HCT116 (cell line): Measurements from ENCODE around the gene VMAC. TPM values are rescaled to one million over a fixed set of nuclear protein-coding genes. Genes with fewer than 3 reads are reported as not detected.
"Not testable (repeated sequence)": the region's sequence is repeated elsewhere in the genome, so short reads cannot be mapped to it uniquely, and the experiment has no call there.

Experiments used
- ATAC-seq: fragments of 200-7000 bp; cut with Tn5 transposase; 2 replicates; pipeline ENCODE4 v1.9.1; 2020; ENCODE audit warnings: mild to moderate bottlenecking, moderate library complexity
- Bru-seq: library from RNA; stranded (reverse); fragments of 400-500 nt; gene quantifications from one replicate; lab custom pipeline; 2021; lab: Mats Ljungman, UMichigan
- BruChase-seq, 2 experiments: library from RNA; stranded (reverse); fragments of 400-500 nt; gene quantifications; one replicate each; lab custom pipeline; 2021; lab: Mats Ljungman, UMichigan
- BruUV-seq: library from RNA; stranded (reverse); fragments of 400-500 nt; replicated peaks from 2 replicates; lab custom pipeline; 2021; lab: Mats Ljungman, UMichigan
- CTCF ChIA-PET: fragments of 300-600 bp; sonication (Branson Sonifier 250); formaldehyde crosslinking; loops from one replicate; lab custom pipeline; 2021; ENCODE audit warnings: antibody characterized with exemption; lab: Charles Lee
- POLR2A ChIA-PET: fragments of 300-600, 350-600 bp; sonication (Branson Sonifier 250); formaldehyde crosslinking; loops from one replicate; lab custom pipeline; 2021; ENCODE audit warnings: antibody characterized with exemption; lab: Charles Lee
- RAD21 ChIA-PET, 2 experiments: fragments of 300-600 bp; sonication (Branson Sonifier 250); formaldehyde crosslinking; loops; one replicate each; lab custom pipeline; 2023; ENCODE audit warnings: low total read pairs in 2 of 2; ENCODE audit not compliant: uncharacterized antibody in 2 of 2, unreplicated experiment in 2 of 2, low non-redundant PET in 1 of 2; lab: Charles Lee
- DNase-seq: peaks from one replicate; pipeline ENCODE4 v3.0.0-alpha.2; 2010; ENCODE audit warnings: low read depth, low spot score
- H2AFZ ChIP-seq: fragments of 200-600 bp; shearing (Covaris generic), sonication (generic); 2 replicates; pipeline ENCODE4 v1.6.1; 2017; ENCODE audit warnings: low read depth, mixed run types, mixed read lengths, antibody characterized with exemption, low read length; ENCODE audit not compliant: poor library complexity, severe bottlenecking
- H3K27ac ChIP-seq: 2 replicates; pipeline ENCODE4 v1.5.1; 2012; ENCODE audit warnings: low read depth, low read length
- H3K27me3 ChIP-seq: fragments of 200-600 bp; sonication (generic); 2 replicates; pipeline ENCODE4 v1.6.1; 2016; ENCODE audit warnings: mixed run types, low read length, mixed read lengths; ENCODE audit not compliant: insufficient read depth
- H3K36me3 ChIP-seq, 2 experiments: fragments of 200-500 bp in 1 of 2; fragments of 200-600 bp in 1 of 2; sonication (Bioruptor generic) in 1 of 2; sonication (generic) in 1 of 2; 2 replicates each; pipeline versions ENCODE4 v1.5.1 to v1.6.1; 2014 to 2016; ENCODE audit warnings: low read length in 2 of 2, inconsistent platforms in 1 of 2, mixed read lengths in 1 of 2, mixed run types in 1 of 2; ENCODE audit not compliant: insufficient read depth in 2 of 2, control insufficient read depth in 1 of 2
- H3K4me1 ChIP-seq, 2 experiments: fragments of 200-600 bp in 1 of 2; sonication (generic) in 1 of 2; 2 replicates each; pipeline versions ENCODE4 v1.5.1 to v1.6.1; 2012 to 2017; ENCODE audit warnings: low read length in 2 of 2, inconsistent platforms in 1 of 2, mild to moderate bottlenecking in 1 of 2, mixed read lengths in 1 of 2, mixed run types in 1 of 2, moderate library complexity in 1 of 2; ENCODE audit not compliant: insufficient read depth in 2 of 2, control insufficient read depth in 1 of 2
- H3K4me2 ChIP-seq: fragments of 200-600 bp; sonication (generic); 2 replicates; pipeline ENCODE4 v1.6.1; 2017; ENCODE audit warnings: mixed run types, low read length, mixed read lengths
- H3K4me3 ChIP-seq, 2 experiments: fragments of 200-600 bp in 1 of 2; sonication (generic) in 1 of 2; replicated peaks in 1 of 2; 2 replicates each; pipeline ENCODE4 v1.5.1; 2011 to 2016; ENCODE audit warnings: low read length in 2 of 2, control low read depth in 1 of 2, low read depth in 1 of 2, mild to moderate bottlenecking in 1 of 2, mixed read lengths in 1 of 2, mixed run types in 1 of 2
- H3K79me2 ChIP-seq: fragments of 200-600 bp; sonication (generic); 2 replicates; pipeline ENCODE4 v1.6.1; 2017; ENCODE audit warnings: mild to moderate bottlenecking, mixed run types, low read length, moderate library complexity, mixed read lengths; ENCODE audit not compliant: insufficient read depth
- H3K9ac ChIP-seq: fragments of 200-600 bp; sonication (generic); 2 replicates; pipeline ENCODE4 v1.6.1; 2016; ENCODE audit warnings: low read length, mixed read lengths
- H3K9me2 ChIP-seq: fragments of 200-600 bp; sonication (generic), shearing (Covaris generic); 2 replicates; pipeline ENCODE4 v1.6.1; 2017; ENCODE audit warnings: mixed run types, mild to moderate bottlenecking, moderate library complexity; ENCODE audit not compliant: insufficient read depth
- H3K9me3 ChIP-seq, 2 experiments: fragments of 200-500 bp in 1 of 2; fragments of 200-600 bp in 1 of 2; sonication (Bioruptor generic) in 1 of 2; sonication (generic) in 1 of 2; 2 replicates each; pipeline ENCODE4 v1.6.1; 2014 to 2017; ENCODE audit warnings: low read length in 2 of 2, mixed read lengths in 2 of 2, inconsistent platforms in 1 of 2, low read depth in 1 of 2, mild to moderate bottlenecking in 1 of 2, mixed run types in 1 of 2, moderate library complexity in 1 of 2; ENCODE audit not compliant: control insufficient read depth in 1 of 2, insufficient read depth in 1 of 2
- H4K20me1 ChIP-seq: fragments of 200-600 bp; sonication (generic), shearing (Covaris generic); 2 replicates; pipeline ENCODE4 v1.6.1; 2017; ENCODE audit warnings: mixed run types, mild to moderate bottlenecking, moderate library complexity; ENCODE audit not compliant: insufficient read depth
- EZH2 ChIP-seq: fragments of 200-600 bp; sonication (generic); IDR thresholded peaks from 2 replicates; pipeline ENCODE4 v1.6.1; 2017; ENCODE audit warnings: antibody characterized with exemption, mixed run types
- POLR2A ChIP-seq: IDR thresholded peaks from 2 replicates; pipeline ENCODE4 v1.7.0; 2011; ENCODE audit warnings: borderline replicate concordance; ENCODE audit not compliant: insufficient read depth, insufficient read length; ENCODE audit errors: extremely low read depth
- POLR2AphosphoS5 ChIP-seq: IDR thresholded peaks from 2 replicates; pipeline ENCODE4 v1.6.1; 2011; ENCODE audit warnings: mild to moderate bottlenecking, low read depth, low read length, moderate library complexity
- SP1 ChIP-seq: IDR thresholded peaks from 2 replicates; pipeline ENCODE4 v1.6.1; 2012; ENCODE audit warnings: low read depth
- SRF ChIP-seq: IDR thresholded peaks from 2 replicates; pipeline ENCODE4 v1.6.1; 2012; ENCODE audit warnings: low read depth
- TCF7L2 ChIP-seq: IDR thresholded peaks from 2 replicates; pipeline ENCODE4 v1.7.0; 2011; ENCODE audit warnings: borderline replicate concordance, inconsistent platforms; ENCODE audit not compliant: insufficient read depth, insufficient read length; ENCODE audit errors: extremely low read depth
- ZFX ChIP-seq: fragments of 450-650 bp; IDR thresholded peaks from 2 replicates; pipeline ENCODE4 v1.6.1; 2017
- intact Hi-C: fragments of 100-400 bp; cut with micrococcal nuclease; formaldehyde crosslinking; loops from 2 replicates; pipeline ENCODE4 v1.10.0; 2022
- long read RNA-seq: library from polyadenylated mRNA; unstranded; transcript quantifications from one replicate; pipeline ENCODE4 v2.0.0, GENCODE V29; 2021; ENCODE audit not compliant: unreplicated experiment
- polyA plus RNA-seq: library from polyadenylated mRNA; unstranded; fragments of >200 nt; gene quantifications from 2 replicates; pipeline ENCODE4 v1.2.1, GENCODE V29; 2012; ENCODE audit warnings: missing spikeins
- total RNA-seq: library from RNA; stranded (reverse); gene quantifications from one replicate; pipeline ENCODE4 v1.2.1, GENCODE V29; 2021; ENCODE audit not compliant: unreplicated experiment
- TF ChIP-seq, protein P1 (sequence below): IDR thresholded peaks from 2 replicates; pipeline ENCODE4 v1.6.1; 2012

Gene VMAC, protein sequence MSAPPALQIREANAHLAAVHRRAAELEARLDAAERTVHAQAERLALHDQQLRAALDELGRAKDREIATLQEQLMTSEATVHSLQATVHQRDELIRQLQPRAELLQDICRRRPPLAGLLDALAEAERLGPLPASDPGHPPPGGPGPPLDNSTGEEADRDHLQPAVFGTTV
- total RNA-seq (2.1 TPM), Bru-seq, nascent RNA (percentile 56 among the genes with signal in this experiment), BruChase-seq, experiment 1, labeled RNA remaining after a 6-hour chase (percentile 76 among the genes with signal in this experiment), BruChase-seq, experiment 2, labeled RNA remaining after a 2-hour chase (percentile 64 among the genes with signal in this experiment)
- 0.67 and 1.2 TPM in 2 replicates for polyA plus RNA-seq
- long read RNA-seq, partial matches to known transcripts, result 0 of 2 reads
- long read RNA-seq, other reads (novel, unspliced or antisense), result 1 of 2 reads

DNA sequence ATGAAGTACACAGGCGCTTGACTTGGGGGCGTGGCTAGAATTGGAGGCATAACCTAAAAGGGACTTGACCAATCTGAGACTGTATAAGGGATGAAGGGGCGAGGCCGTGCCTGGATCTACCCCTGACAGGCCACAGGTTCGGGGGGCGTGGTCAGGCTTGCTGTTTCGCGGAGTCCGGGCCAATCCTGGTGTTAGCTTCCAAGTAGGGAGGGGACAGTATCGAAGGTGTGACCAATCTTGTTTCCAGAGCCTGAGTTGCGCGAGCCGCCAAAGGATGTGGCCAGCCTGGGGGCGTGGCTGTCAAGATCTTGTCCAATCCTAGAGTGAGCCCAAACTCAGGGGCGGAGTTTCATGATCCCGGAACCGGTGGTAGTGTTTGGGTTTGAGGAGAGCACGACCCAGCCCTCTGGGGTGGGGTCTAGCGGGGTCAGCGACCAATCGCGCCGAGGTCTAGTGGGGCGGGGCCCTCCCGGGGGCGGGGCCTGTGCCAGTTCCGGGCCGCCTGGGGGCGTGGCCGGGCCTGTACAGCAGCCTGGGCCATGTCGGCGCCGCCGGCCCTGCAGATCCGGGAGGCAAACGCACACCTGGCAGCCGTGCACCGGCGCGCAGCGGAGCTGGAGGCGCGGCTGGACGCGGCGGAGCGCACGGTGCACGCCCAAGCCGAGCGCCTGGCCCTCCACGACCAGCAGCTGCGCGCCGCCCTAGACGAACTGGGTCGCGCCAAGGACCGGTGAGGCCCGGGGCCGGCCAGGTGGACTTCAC lies at the start of gene VMAC:
TSS of gene VMAC (plus strand) at position 521 of the 762 bp plus-strand sequence. CDS start at position 540, 19 bp downstream.
- Histone ChIP-seq H3K79me2 (peaks cover 40% of the 10 kb centered on the region), H3K27me3 (no peaks in the 10 kb centered on the region), H3K9me3 (no peaks in the 10 kb centered on the region), H2AFZ (no peak within 1 kb of the TSS), H3K4me1 (peaks cover 9 to 24% of the 10 kb centered on the region in 2 experiments; a peak in 3 of 4 replicates), H3K9ac (peak within 1 kb of the TSS; percentile 100), H3K9me2 (no peaks in the 10 kb centered on the region), H3K4me2 (peak within 1 kb of the TSS; percentile 88), H3K27ac (peak within 1 kb of the TSS; percentile 94), H4K20me1 (no peaks in the 10 kb centered on the region), H3K4me3 (peak within 1 kb of the TSS; percentile 100), H3K36me3 (peaks cover 0 to 5% of the 10 kb centered on the region in 2 experiments; a peak in 3 of 4 replicates)
- intact Hi-C loops, result loop anchor here (2.0 kb wide), 1 partner anchor 78 kb away; no protein-coding TSS in a partner anchor
- peak; percentile 37 for TF ChIP-seq POLR2A
- peak; percentile 87 for TF ChIP-seq TCF7L2
- TF ChIP-seq SP1, result peak; percentile 75
- no peak for TF ChIP-seq POLR2AphosphoS5
- TF ChIP-seq ZFX, result peak; percentile 71; the same call in 1 of the 2 replicates
- peak; percentile 64 for TF ChIP-seq SRF
- TF ChIP-seq EZH2, result no peak
- TF ChIP-seq, protein P1, sequence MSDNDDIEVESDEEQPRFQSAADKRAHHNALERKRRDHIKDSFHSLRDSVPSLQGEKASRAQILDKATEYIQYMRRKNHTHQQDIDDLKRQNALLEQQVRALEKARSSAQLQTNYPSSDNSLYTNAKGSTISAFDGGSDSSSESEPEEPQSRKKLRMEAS, result peak; percentile 33; the same call in 1 of the 2 replicates
- ATAC-seq (peak; percentile 82), DNase-seq (peak; percentile 100)
- no TSS peak for BruUV-seq
- ChIA-PET POLR2A (interaction anchor here (0.6 to 2.0 kb wide), 10 partner anchors 8 to 282 kb away, joined by 3 to 34 read pairs (median 4); partner anchors contain the start of genes CATSPERD, DUS3L, LONP1 and RPL36), RAD21 (interaction anchor here (0.6 to 1.8 kb wide), 2 partner anchors 85 to 100 kb away, joined by 3 to 6 read pairs; partner anchors contain the start of gene NRTN (in 1 of the 2)), CTCF (interaction anchor here (0.6 to 2.3 kb wide), 7 partner anchors 11 to 215 kb away, joined by 3 to 37 read pairs (median 5); partner anchors contain the start of genes NRTN, RANBP3 and RPL36)

DNA sequence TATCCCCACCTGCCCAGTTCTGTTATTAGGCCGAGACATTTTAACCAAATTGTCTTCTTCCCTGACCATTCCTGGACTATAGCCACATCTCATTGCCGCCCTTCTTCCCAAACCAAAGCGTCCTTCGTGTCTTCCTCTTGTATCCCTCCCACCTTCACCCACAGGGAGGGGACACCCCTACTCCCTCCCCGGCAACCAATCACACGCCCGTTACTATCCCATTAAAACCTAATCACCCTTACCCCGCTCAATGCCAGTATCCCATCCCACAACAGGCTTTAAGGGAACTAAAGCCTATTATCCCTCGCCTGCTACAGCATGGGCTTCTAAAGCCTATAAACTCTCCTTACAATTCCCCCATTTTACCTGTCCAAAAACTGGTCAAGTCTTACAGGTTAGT lies 49.5 kb upstream of the VMAC start:
- H3K79me2 ChIP-seq, H3K36me3 ChIP-seq, intact Hi-C loops, H4K20me1 ChIP-seq, H3K4me3 ChIP-seq, BruUV-seq, ATAC-seq, H3K9me2 ChIP-seq, H3K27ac ChIP-seq, RAD21 ChIA-PET, H2AFZ ChIP-seq, POLR2A ChIA-PET, H3K9ac ChIP-seq, CTCF ChIA-PET, H3K27me3 ChIP-seq, DNase-seq, H3K4me2 ChIP-seq, H3K9me3 ChIP-seq: not testable (repeated sequence)
- H3K4me1 ChIP-seq, result peaks cover 12 to 14% of the 10 kb centered on the region in 2 experiments
